NCI-H187 (cell line): ENCODE results near the gene EBF3.

ENCODE experiments used
- DNase-seq, 2 experiments: peaks; one replicate each; lab custom pipeline; 2025; lab: John Stamatoyannopoulos, UW

Gene EBF3

DNA sequence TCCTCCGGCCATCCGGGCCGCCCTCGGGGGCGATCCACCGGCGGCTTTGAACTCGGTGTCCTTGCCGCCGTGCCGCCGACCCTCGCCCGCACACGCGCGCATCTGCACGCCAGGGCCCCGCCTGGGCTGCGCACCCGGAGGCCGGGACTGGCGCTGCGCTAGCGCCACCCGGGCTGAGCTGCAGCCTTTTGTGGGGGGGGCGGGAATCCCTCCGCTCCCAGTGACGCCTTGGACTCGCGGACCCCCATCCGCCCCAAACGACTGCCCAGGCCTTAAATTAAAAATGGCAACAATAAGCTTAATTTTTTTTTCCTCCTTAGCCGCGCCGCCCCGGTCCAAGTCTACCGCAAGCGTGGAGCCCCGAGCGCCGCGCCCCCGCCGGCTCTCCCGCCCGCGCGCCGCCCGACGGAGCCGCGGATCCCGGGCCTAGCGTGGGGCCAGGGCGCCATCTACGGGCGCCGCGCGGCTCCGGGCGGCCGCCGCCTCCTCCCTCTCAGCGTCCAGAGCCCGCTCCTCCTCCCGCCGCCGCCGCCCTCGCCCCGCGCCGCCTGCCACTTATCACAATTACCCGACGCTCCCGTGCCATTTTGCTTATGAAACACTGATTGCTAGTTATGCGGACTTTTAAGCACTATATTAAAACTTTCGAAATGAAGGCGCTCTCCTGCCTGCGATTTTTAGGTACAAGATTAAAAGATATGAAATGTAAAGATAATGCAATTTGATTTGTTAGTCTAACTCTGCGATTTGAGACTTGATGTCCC, 7.5 kb upstream of the EBF3 start:
- peak in 1 of 2 experiments; percentile 5 for DNase-seq

DNA sequence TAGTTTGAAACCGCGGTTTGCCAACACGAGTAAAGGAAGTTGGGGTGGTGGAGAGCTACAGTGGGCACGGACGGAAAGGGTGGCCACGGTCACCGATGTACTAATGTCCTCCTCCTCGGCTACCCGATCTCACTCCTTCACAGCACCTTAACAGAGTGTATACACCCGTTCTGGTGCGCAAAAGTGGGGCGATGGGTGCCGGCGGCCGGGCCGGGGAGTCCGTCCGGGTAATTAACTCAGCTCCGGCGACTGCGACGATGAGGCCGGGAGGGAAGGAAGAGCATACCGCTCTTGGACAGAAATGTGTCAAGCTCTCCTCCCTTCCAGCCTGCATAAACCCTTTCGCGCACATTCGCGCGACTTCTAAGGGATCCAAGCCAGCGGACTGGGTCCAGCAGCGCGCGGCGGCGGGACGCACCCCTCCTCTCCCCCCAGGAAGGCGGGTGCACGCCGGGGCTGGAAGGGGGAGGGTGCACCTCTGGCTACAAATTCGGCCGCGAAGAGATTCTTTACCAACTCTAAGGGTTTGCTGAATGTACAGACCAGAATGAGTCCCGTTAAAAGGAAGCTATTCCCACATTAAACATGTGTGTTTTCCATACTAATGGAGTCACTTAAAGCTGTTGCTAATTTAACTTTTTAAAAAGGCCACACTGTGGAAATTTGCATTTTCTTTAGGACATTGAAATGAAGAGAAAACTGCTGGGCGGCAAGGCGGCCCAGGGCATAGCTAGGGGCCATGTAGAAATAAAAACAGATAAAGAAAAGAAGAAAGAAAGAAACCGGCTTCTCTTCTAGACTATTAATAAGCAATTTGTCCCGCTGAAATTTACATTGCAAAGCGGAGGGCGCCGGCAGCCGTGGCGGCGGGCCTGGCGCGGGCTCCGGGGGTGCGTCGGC, 6.6 kb upstream of the EBF3 start:
- no peak for DNase-seq

DNA sequence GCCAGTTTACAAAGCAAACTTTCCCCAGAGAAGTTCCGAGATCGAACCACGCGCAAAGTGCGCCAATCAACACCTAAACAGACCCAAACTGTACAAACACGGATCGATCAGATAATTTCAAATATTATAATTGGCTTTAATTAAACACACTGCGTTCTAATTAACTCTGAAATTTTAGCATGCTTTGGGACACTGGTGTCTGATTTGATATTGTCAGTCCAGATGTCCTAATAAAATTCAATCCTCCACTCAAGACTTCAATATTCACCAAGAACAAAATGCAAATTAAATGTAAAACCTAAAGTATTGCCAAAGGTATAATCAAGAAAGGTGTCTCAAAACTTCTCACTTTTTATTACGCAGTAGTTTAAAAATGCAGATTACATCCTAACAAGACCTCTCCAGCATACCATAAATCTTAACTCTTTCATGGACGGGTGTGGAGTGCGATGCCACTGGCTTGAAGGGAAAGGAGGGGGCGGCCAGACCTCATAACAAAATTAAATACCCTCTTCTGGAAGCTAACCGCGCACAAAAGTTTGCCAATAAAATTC, 5.9 kb upstream of the EBF3 start:
- DNase-seq: no peak

DNA sequence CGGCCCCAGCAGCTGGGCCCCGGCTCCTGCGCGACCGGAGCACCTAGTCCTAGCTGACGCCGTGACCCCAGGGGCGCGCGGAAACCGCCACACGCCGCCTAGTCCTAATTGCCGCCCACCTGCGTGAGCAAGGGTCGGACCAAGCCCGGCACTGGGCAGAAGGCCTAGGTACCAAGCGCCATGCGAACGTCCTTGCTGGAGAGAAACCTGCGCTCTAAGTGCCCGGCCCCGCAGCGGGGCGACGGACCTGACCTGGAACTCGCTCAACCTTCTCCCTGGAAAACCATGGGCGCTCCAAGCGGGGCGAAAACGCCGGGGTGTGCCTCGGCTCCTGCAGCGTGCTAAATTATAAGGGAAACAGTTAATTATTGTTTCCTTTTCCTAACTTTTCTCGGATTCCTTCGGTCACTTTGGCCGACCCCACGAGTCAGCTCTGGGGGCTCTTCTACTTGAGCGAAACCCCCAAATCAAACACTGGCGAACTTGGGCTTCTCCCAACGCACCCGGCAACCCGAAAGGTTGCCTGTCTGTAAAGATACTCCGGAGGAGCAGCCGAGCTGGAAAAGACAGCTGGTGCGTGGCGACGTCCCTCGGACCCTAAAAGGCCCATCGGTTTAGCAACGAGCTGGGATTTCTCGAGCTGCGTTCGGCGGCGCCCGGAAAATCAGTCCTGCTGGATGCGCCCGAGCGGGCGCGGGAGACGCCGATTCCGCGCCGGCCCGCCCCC, 5.3 kb upstream of the EBF3 start:
- DNase-seq: no peak

DNA sequence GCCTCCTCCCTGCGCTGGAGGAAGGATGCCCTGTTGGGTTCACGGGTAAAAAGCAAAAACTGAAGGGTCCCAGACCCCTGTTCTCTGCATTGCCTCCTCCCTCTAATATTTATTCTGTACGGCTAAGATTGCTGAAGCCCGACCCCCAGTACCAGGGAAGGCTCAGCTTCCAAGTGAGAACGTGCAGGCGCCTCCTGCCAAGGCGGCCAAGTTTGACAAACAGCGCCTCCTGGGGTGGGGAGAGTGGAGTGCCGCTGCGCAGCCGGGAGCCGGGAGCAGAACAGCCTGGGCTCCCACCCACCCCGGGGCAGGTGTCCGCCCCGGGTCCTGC, 4.7 kb upstream of the EBF3 start:
- DNase-seq: no peak

DNA sequence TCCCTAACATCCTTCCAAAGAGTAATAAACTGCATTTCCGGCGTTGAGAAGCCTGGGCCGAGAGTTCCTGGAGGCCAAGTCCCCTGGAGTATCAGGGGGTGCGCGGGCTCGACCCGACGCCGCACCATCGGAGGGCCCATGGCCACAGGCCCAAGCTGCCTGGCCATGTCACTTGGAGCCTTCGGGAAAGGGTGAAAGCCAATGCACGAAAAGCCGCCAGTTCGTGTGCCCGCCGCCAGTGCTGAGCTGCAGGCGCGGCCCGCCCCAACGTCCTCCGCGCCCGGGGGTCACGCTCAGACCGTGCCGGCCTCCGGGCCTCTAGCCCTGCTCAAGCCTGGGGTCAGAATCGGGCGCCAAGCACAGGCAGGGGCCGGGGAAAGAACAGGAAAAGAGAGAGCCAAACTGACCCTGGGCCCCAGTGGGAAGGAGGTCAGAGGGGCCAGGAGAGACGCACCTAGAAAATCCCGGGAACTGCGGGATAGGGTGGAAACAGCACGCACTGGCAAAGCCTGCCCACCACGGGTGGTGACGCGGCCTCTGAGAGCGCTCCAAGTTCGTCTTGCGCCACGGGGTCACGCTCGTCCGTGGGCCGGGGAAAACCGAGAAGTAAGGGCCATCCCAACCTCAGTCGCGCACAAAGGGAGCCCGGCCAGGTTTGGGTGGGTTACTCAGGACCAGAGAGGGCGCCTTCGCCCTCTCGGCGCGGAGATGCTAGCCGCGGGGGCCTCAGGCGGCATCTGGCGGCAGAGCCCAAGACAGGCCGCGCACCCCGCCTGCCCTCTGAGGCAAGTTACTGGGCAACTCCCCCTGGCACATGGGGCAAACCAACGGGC, 4.2 kb upstream of the EBF3 start:
- DNase-seq: no peak

DNA sequence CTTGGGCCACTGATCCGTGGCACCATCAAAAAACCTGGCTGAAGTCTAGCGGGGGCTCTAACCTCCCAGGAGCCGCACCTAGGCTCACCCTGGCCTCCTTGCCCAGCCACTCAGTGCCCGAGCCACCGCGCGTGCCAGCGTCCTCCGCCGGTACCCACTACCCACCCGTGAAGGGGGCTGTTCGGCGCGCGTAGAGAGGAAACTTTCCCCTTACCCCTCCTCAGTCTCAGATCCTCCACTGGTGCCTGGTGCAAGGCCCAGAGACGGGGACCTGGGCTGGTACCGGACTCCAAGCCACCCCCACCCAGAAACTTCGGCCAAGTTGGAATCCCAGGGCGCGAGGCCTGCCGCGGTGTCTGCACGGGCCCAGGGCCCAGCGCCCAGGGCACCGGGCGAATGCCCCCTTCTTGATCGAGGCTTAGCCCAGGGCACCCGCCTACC, 3.5 kb upstream of the EBF3 start:
- no peak for DNase-seq

DNA sequence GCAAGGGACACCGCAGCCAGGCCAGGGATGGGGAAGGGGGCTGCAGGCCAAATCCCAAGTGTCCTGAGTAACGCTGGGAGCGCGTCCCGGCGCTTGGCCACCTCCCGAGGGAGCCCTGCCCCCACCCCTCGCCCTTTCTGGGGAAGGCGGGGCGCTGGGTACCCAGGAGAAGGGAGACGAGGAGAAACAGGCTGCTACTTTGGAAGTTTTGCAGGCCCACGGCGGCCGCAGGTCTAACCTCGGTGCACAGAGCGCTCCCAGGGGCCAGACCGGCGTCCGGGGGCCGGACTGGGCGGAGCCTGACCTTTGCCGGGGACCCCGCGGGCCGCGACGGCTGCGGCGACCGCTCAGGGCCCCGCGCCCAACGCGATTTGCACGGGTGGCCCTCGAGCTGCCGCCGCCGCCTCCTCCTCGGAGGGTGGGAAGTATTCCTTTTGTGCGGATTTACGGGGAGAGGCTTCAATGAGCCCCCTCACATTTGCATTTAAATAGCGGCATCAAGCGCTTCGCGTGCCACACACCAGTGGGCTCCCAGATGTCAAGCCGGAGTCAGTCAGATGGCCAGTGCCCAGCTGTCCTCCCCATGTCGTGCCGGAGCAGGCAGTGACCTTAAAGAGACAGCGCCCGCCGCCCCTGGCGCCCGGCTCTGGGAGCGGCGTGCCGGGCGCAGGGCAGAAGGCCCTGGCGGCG, 3.0 kb upstream of the EBF3 start:
- no peak for DNase-seq

DNA sequence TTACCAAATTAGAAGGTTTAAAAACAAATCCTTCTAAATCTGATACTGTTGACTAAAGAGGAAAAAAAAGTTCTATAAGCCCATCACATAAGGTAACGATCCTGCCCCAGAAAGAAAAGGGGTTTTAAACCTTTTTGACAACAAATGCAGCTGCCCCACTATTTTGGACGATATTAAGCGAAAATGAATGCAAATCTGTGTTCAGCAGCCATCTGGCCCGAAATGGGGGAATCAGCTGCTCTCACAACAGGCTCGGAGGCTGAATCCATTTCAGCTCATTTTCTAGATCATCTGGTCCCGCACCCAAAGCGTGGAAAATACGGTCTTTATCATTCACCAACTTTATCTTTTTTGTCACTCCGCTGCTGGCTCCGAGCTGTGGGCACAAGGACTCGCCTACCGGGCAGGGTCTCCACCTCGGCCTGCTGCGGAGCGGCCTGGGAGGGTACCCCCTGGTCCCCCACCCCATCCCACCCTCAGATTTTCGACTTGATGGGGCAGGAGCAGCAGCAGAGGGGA, 2.4 kb upstream of the EBF3 start:
- no peak for DNase-seq

DNA sequence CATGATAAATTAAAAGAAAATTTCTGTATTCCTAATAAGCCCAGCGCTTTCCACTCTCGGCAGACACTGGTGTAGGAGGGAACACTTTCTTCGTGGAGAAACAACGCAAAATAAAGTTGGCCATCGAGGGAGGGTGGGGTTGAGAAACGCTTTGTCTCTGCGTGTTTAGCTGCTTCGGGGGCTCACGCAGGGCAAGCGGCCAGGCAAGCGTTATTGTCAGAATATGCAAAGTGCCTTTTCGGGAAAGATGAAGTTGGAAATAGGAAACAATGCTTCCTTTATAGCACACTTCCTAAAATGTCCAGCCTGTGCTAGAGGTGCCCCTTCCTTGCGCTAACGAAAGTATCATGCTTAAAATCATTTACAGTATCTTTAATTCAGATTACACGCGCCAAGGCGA, 1.9 kb upstream of the EBF3 start:
- no peak for DNase-seq

DNA sequence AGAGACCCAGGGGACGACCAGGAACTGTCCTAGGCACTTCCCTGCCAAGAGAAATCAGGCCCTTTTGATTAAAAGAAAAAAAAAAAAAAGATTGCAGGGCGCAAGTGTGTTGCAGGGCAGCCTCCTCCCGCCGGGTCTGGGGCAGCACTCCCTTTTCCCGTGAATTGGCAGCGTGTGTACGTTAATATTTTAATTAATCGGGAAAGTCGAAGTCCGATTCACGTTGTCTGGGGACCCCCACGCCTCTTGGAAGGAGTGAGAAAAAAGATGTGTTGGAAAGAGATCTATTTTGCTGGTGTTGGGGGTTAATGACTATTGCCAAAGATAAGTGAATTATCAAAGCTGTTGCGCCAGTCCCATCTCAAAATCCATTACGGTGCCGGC, 1.3 kb upstream of the EBF3 start:
- DNase-seq: no peak

DNA sequence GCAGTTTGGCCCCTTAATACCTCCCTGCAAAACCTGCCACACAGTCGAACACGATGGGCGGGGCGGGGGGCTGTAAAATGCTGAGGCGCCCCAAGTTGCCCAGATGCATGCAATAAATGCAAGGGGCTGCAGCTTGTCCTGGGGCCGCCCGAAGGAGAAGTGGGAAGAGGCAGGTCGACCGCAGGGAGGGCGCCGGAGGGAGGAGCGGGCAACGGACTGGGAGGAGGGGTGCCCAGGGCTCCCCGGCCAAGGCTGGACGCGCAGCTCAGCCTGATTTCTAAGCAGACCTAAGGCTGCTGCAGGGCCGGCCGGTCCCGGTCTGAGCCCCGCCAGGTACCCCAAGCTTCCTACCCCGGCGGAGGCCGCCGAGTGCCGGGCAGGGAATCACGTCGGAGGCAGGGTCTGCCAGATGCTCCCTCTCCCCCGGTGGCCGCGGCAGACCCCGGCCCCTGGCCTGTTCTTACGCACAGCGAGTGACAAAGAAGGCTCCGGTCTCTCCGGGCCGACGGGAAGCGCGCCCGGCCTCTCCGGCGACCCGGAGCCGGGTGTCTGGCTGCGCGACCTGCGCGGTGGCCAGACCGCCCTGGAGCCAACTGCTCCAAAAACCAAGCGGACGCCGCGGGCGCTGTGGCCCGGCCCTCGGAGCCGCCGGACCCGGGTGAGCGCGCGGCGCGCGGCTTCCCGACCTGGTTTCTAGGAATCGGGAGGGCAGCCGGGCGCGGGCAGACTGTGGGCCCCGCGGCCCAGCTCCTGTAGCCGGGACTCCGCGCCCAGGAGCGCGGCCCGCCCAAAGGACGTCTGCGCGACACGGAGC, 744 bp upstream of the EBF3 start:
- no peak for DNase-seq

DNA sequence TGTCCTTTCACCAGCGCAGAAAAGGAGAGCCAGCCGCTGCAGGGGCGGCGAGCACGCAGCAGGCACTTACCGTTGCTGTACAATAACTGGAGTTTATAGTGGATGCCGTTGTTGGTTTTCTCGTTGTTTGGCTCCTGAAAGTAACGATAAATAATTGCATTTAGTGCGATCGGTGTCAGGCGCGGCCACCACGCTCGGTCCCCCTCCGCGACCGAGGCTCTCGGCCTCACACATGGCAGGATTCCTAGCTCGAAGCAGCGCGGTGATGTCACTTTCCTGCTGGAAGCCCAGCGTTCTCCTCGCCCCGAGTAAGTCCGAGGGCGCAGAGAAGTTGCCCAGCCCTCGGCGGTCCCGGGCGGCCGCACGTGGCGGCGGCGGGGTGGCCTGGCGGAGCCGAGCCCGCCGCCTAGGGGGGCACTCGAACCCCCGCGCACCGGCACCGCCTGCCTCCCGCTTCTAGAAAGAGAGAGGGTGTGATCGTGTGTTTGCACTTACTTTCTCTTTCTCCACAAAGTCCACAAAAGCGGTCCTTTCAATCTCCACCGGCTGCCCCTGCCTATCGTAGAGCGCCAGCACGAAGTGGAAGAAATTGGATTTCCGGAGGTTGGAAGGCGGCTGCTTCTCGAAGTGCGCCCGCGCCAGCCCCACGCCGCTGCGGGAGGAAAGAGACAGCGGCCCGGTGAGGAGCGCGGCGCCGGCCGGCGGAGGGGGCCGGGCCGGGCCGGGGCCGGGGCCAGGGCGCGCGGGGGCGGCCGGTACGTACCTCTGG, 1.0 kb downstream of the EBF3 start:
- no peak for DNase-seq

DNA sequence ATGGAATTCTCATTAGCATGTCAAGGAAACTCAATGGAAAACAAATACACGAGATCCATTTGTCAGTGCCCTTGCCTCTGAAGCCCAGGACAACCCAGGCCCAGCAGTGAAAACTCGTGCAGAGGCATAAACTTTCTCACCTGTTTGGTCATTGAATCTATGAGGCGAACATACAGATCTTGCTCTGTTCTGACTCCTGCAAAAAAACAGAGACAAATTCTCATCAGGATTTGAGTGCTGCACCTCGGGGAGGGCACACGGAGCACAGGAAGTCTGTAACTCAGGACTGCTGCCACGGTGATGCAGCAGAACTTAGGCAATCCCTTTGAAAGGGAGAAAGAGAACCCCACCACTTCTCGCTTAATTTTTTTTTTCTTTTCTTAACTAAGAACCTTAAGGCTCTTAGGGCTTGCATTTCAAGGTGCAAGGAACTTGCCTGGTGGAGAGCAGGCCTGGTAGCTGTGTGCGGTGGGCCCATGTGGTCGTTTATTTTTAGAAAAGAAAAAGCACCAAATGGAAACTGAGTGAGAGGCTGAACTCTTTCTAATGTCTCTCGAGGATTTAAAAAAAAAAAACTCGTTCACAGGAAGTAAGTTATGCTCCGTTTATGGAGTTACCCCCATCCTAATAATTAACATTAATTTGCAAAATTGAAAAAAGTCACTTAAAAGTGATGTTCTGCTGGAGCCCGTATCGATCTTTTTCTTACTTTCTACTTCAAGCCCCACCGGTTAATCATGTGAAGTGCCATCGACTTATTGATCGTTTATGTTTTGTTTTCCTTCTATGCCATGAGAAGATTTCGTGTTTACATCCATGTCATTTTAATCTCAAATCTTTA, 1.8 kb downstream of the EBF3 start:
- DNase-seq: no peak

DNA sequence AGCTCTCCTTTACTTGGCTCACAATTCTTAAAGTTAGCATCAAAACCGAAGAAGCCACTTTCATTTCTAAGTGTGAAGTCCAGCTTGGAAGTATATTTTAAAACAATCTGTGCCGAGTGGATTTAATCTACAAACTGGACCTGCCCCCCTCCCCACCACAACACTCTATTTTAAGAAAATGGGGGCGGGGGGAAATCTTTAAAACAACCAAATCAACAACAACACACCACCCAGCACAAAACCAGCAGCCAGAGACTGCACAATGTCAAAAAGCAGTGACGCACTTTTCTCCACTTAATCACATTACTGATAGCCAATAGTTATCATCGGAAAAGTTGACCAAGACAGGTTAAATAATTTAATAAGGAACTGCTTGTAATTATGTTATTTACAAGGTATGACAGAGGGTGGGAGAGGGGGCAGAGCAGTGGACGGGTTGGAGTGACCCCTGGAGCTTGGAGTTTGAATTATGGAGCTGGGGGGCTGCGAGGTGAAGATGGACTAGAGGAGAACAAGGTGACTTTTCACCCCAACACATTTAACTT, 2.8 kb downstream of the EBF3 start:
- DNase-seq: no peak

DNA sequence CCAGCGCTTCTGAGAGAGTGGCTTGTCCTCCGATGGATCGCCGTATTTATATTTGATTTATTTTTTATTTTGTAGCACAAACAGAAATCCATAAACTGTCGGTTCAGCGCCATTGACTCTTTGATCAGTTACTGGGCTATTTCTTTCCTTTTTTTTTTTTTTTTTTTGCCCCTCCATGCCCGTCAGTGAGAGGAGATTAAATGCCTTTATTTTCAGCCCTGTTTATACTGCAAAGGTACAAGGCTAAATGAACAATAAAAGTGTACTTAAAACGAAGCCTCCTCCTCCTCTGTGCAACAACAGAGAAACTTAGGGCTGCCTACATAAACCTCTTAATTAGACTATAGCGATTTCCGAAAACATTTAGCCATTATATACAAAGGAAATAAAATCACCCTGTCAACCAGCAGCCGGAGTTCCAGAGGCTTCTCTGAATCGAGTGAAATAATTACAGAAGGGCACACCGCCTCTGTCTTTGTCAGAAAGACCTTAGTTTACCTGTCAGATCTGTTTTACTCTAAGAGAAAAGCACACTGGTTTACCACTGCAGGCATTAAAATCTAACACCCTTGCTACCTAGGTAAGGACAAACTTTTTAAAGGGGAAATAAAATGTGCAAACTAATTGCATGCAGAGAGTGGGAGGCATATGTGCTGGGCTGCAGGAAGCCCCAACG, 3.5 kb downstream of the EBF3 start:
- no peak for DNase-seq
